Heart left ventricle (tissue), 13 donors: ENCODE measurements around the gene TAF4.

Experiments used
- POLR2A ChIP-seq, 2 donors: fragments of 450-650 bp; IDR thresholded peaks; one replicate each; pipeline ENCODE4 v1.6.1; 2017; ENCODE audit warnings: antibody characterized with exemption in 2 of 2, mild to moderate bottlenecking in 2 of 2, moderate library complexity in 2 of 2
- TF ChIP-seq, protein P1 (sequence below), 12 donors: fragments of 200-600 bp; sonication (generic) in 4 of 12; IDR thresholded peaks; one replicate each; pipeline versions ENCODE4 v1.5.0 to v1.8.0; 2018 to 2022; ENCODE audit warnings: antibody characterized with exemption in 12 of 12, mild to moderate bottlenecking in 5 of 12
- donor health status: ischemic (EF 13 %, LVEDD 7.1; RV severe dilation, severe dysfunction).
- donor health status: DM: no; HTN: yes; CAD: no.
- donor health status: DM: no; HTN: no; CAD: no.
- donor health status: ischemic (EF 25% LVEDD 6.9; RV normal size, moderate dysfunction).
- donor health status: ischemic (EF 25% LVEDD 5.7; RV mildly dilated, moderate dysfunction).
- donor health status: ischemic (EF 35%, LVEDD 5.7; RV mildly dilated, moderate dysfunction).
- donor health status: nonischemic (EF 11% LVEDD 7.7; RV severe dilation, severe dysfunction).
- donor health status: DM: yes; HTN: yes; CAD: no.
- donor health status: PGD.
- donor health status: ischemic (EF 29% LVEDD 5.4; RV normal size, mild dysfunction).
- donor health status: nonischemic (EF 23%, LVEDD 6.1; RV moderate dilation, normal function).

DNA sequence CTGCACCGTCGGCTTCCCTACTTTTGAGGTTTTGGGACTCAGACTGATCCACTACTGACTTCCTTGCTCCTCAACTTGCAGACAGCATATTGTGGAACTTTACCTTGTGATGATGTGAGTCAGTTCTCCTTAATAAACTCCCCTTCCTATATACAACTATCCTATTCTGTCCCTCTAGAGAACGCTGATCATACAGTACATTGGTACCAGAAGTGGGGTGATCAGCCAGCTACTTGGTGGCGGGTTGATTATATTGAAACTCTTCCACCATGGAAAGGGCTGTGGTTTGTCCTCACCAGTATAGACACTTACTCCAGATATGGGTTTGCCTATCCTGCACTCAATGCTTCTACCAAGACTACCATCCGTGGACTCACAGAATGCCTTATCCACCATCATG, 7.6 kb upstream of the TAF4 start:
- TF ChIP-seq, protein P1, sequence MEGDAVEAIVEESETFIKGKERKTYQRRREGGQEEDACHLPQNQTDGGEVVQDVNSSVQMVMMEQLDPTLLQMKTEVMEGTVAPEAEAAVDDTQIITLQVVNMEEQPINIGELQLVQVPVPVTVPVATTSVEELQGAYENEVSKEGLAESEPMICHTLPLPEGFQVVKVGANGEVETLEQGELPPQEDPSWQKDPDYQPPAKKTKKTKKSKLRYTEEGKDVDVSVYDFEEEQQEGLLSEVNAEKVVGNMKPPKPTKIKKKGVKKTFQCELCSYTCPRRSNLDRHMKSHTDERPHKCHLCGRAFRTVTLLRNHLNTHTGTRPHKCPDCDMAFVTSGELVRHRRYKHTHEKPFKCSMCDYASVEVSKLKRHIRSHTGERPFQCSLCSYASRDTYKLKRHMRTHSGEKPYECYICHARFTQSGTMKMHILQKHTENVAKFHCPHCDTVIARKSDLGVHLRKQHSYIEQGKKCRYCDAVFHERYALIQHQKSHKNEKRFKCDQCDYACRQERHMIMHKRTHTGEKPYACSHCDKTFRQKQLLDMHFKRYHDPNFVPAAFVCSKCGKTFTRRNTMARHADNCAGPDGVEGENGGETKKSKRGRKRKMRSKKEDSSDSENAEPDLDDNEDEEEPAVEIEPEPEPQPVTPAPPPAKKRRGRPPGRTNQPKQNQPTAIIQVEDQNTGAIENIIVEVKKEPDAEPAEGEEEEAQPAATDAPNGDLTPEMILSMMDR (IDR thresholded peaks at IDR 0.05) = no peak
- no peak for TF ChIP-seq POLR2A (IDR thresholded peaks at IDR 0.05)
